OCI-LY7 (cell line): ENCODE data around the gene TBC1D7. TPM values are rescaled to one million over a fixed set of nuclear protein-coding genes. Genes with fewer than 3 reads are reported as not detected.

Source experiments
- BruUV-seq: library from RNA; stranded (reverse); fragments of 400-500 nt; replicated peaks from 2 replicates; lab custom pipeline; 2021; lab: Mats Ljungman, UMichigan
- CTCF ChIA-PET: fragments of 300-600 bp; sonication (Branson Sonifier 250); formaldehyde crosslinking; loops from one replicate; lab custom pipeline; 2022; ENCODE audit warnings: antibody characterized with exemption; ENCODE audit not compliant: unreplicated experiment; lab: Charles Lee
- POLR2A ChIA-PET: fragments of 300-600 bp; sonication (Branson Sonifier 250); formaldehyde crosslinking; loops from one replicate; lab custom pipeline; 2022; ENCODE audit warnings: antibody characterized with exemption; lab: Charles Lee
- DNase-seq: peaks from one replicate; pipeline ENCODE4 v3.0.0-alpha.2; 2015; ENCODE audit warnings: low spot score
- H2AFZ ChIP-seq: fragments of 200-600 bp; sonication (generic), shearing (Covaris generic); 2 replicates; pipeline ENCODE4 v1.6.1; 2014; ENCODE audit warnings: mild to moderate bottlenecking, antibody characterized with exemption, low read length, moderate library complexity
- H3K27ac ChIP-seq: fragments of 200-600 bp; sonication (generic); 2 replicates; pipeline ENCODE4 v1.5.1; 2014; ENCODE audit warnings: mixed run types, low read depth, mild to moderate bottlenecking, moderate library complexity, low read length, inconsistent platforms; ENCODE audit not compliant: poor library complexity, severe bottlenecking
- H3K36me3 ChIP-seq: fragments of 200-600 bp; sonication (generic); 2 replicates; pipeline ENCODE4 v1.6.1; 2014; ENCODE audit warnings: mild to moderate bottlenecking, antibody characterized with exemption, low read length, moderate library complexity, mixed read lengths; ENCODE audit not compliant: insufficient read depth
- H3K4me1 ChIP-seq: fragments of 200-600 bp; sonication (generic); 2 replicates; pipeline ENCODE4 v1.5.1; 2014; ENCODE audit warnings: mild to moderate bottlenecking, low read length; ENCODE audit not compliant: insufficient read depth, poor library complexity, severe bottlenecking
- H3K4me2 ChIP-seq: fragments of 200-600 bp; sonication (generic); 2 replicates; pipeline ENCODE4 v1.6.1; 2014; ENCODE audit warnings: mild to moderate bottlenecking, low read length
- H3K4me3 ChIP-seq: fragments of 200-600 bp; sonication (generic); 2 replicates; pipeline ENCODE4 v1.5.1; 2014; ENCODE audit warnings: mild to moderate bottlenecking, low read depth, low read length; ENCODE audit not compliant: poor library complexity, severe bottlenecking
- H3K79me2 ChIP-seq: fragments of 200-600 bp; sonication (generic); 2 replicates; pipeline ENCODE4 v1.6.1; 2016; ENCODE audit warnings: low read depth, mild to moderate bottlenecking, low read length, moderate library complexity, mixed read lengths; ENCODE audit not compliant: insufficient read depth
- H3K9me2 ChIP-seq: fragments of 200-600 bp; sonication (generic); 2 replicates; pipeline ENCODE4 v1.6.1; 2016; ENCODE audit warnings: mild to moderate bottlenecking, low read length, mixed read lengths; ENCODE audit not compliant: insufficient read depth
- H3K9me3 ChIP-seq: fragments of 200-600 bp; sonication (generic); 2 replicates; pipeline ENCODE4 v1.6.1; 2014; ENCODE audit warnings: mild to moderate bottlenecking, mixed run types, low read length, mixed read lengths
- H4K20me1 ChIP-seq: fragments of 200-600 bp; sonication (generic); 2 replicates; pipeline ENCODE4 v1.6.1; 2014; ENCODE audit warnings: mild to moderate bottlenecking, antibody characterized with exemption, low read length, moderate library complexity, mixed read lengths; ENCODE audit not compliant: insufficient read depth
- EZH2phosphoT487 ChIP-seq: fragments of 200-600 bp; sonication (generic); IDR thresholded peaks from 2 replicates; pipeline ENCODE4 v1.6.1; 2018; ENCODE audit warnings: low read depth, borderline replicate concordance, mild to moderate bottlenecking, mixed run types, antibody characterized with exemption, low read length, moderate library complexity, mixed read lengths
- intact Hi-C: fragments of 100-400 bp; cut with micrococcal nuclease; formaldehyde crosslinking; loops from one replicate; pipeline ENCODE4 v1.10.0; 2022; ENCODE audit not compliant: unreplicated experiment
- total RNA-seq, 2 experiments: library from RNA; depleted of rRNA in 1 of 2; stranded (reverse); fragments of >200 nt in 1 of 2; shearing (Covaris generic) in 1 of 2; gene quantifications; 2 replicates each; pipeline ENCODE4 v1.2.3, GENCODE V29; 2014 to 2022
- TF ChIP-seq, protein P1 (sequence below): fragments of 200-600 bp; sonication (generic); conservative IDR thresholded peaks from 2 replicates; pipeline ENCODE4 v1.5.1; 2014; ENCODE audit warnings: mild to moderate bottlenecking, antibody characterized with exemption, low read length, moderate library complexity, mixed read lengths

TBC1D7 gene
- total RNA-seq, 2 experiments from 2014 or later: 46.2 to 69.2 TPM

DNA sequence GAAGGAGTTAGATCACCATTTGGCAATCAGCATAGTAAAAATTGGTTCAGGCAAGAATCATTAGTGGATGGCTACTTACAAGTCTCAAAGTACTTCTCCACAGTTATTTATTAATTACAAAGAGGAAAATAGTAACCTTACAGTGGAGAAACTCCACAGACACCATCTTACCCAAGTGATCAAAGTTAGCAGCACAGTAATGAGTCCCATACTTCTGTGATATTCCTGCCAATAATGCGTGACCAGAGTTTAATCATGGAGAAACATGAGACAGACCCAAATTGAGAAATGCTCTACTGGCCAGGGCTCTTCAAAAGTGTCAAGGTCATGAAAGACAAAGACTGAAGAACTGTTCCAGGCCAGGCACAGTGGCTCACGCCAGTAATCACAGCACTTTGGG lies 9.5 kb downstream of the TBC1D7 start:
- Histone ChIP-seq H3K9me3 (no peaks in the 10 kb centered on the region), H3K4me3 (no peak overlapping the region), H4K20me1 (no peaks in the 10 kb centered on the region), H3K27ac (no peak overlapping the region), H3K36me3 (peaks cover 84% of the 10 kb centered on the region), H2AFZ (no peak overlapping the region), H3K9me2 (no peaks in the 10 kb centered on the region), H3K4me2 (no peak overlapping the region), H3K4me1 (peaks cover 3% of the 10 kb centered on the region), H3K79me2 (no peaks in the 10 kb centered on the region)
- TF ChIP-seq, protein P1, sequence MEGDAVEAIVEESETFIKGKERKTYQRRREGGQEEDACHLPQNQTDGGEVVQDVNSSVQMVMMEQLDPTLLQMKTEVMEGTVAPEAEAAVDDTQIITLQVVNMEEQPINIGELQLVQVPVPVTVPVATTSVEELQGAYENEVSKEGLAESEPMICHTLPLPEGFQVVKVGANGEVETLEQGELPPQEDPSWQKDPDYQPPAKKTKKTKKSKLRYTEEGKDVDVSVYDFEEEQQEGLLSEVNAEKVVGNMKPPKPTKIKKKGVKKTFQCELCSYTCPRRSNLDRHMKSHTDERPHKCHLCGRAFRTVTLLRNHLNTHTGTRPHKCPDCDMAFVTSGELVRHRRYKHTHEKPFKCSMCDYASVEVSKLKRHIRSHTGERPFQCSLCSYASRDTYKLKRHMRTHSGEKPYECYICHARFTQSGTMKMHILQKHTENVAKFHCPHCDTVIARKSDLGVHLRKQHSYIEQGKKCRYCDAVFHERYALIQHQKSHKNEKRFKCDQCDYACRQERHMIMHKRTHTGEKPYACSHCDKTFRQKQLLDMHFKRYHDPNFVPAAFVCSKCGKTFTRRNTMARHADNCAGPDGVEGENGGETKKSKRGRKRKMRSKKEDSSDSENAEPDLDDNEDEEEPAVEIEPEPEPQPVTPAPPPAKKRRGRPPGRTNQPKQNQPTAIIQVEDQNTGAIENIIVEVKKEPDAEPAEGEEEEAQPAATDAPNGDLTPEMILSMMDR: no peak
- TF ChIP-seq EZH2phosphoT487: no peak
- POLR2A ChIA-PET: interaction anchor here (0.8 to 1.6 kb wide), 2 partner anchors 8 to 12 kb away, joined by 3 read pairs; no protein-coding TSS in a partner anchor
- CTCF ChIA-PET: no interaction called here
- no peak for DNase-seq
- no TSS peak for BruUV-seq
- intact Hi-C loops: no loop called here

DNA sequence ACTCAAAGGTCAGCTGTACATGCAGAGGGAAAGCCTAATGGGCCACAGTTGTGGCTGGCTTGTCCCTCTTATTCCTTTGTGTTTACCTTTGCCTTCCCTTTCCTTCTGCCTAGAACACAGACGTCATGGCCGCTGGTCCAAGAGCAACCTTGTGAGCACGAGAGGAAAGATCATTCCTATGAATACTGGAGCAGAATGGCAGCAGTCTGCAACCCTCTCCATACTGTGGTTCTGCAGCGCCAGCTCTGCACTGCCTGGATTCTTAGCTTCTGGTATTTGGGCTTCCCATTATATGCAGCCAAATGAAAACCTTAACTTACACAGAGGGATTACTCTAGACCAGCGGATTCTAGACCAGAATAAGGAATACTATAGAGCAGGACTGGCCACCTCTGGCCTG lies 12.4 kb downstream of the TBC1D7 start:
- no TSS peak for BruUV-seq
- DNase-seq: no peak
- Histone ChIP-seq H4K20me1 (no peaks in the 10 kb centered on the region), H3K4me1 (peaks cover 16% of the 10 kb centered on the region), H2AFZ (no peak overlapping the region), H3K27ac (no peak overlapping the region), H3K4me3 (no peak overlapping the region), H3K4me2 (no peak overlapping the region), H3K9me2 (no peaks in the 10 kb centered on the region), H3K9me3 (no peaks in the 10 kb centered on the region), H3K36me3 (peaks cover 73% of the 10 kb centered on the region), H3K79me2 (no peaks in the 10 kb centered on the region)
- POLR2A ChIA-PET: interaction anchor here (1.6 kb wide), 1 partner anchor 12 kb away, joined by 6 read pairs; the partner anchor contains the start of gene TBC1D7
- intact Hi-C loops: no loop called here
- TF ChIP-seq, protein P1: no peak
- TF ChIP-seq EZH2phosphoT487: no peak
- CTCF ChIA-PET: no interaction called here

DNA sequence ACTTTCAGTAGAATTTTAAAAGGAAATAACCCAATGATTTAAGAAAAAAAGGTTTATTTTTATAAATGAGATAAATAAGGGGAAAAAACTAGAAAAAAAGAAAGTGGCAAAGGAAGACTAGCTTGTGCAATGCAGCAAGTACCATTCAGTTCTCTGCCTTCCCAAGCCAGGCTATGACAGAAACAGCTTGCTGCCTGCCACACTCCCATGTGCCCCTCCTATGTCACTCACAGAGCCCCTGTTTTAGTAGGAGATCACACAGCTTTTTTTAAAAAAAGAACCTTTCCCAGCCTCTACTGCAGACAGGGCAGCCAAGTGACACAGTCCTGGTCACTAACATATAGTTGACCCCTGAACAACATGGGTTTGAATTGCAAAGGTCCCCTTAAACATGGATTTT lies 13.5 kb downstream of the TBC1D7 start:
- no peaks in the 10 kb centered on the region for H3K9me2 ChIP-seq
- BruUV-seq: no TSS peak
- ChIA-PET POLR2A (interaction anchor here (0.7 to 2.0 kb wide), 5 partner anchors 10 to 29 kb away, joined by 3 to 6 read pairs (median 3); partner anchors contain the start of gene TBC1D7), CTCF (no interaction called here)
- peaks cover 16% of the 10 kb centered on the region for H3K4me1 ChIP-seq
- H3K4me2 ChIP-seq: no peak overlapping the region
- no peak overlapping the region for H3K27ac ChIP-seq
- no peak for DNase-seq
- peaks cover 66% of the 10 kb centered on the region for H3K36me3 ChIP-seq
- TF ChIP-seq, protein P1: no peak
- no peak for TF ChIP-seq EZH2phosphoT487
- H3K79me2 ChIP-seq: no peaks in the 10 kb centered on the region
- no peak overlapping the region for H2AFZ ChIP-seq
- intact Hi-C loops: no loop called here
- H3K9me3 ChIP-seq: no peaks in the 10 kb centered on the region
- no peaks in the 10 kb centered on the region for H4K20me1 ChIP-seq
- H3K4me3 ChIP-seq: no peak overlapping the region
